ENCODE data around the gene HABP4.
"Not testable (repeated sequence)": the region's sequence is repeated elsewhere in the genome, so short reads cannot be mapped to it uniquely, and the experiment has no call there.

Gene HABP4

DNA sequence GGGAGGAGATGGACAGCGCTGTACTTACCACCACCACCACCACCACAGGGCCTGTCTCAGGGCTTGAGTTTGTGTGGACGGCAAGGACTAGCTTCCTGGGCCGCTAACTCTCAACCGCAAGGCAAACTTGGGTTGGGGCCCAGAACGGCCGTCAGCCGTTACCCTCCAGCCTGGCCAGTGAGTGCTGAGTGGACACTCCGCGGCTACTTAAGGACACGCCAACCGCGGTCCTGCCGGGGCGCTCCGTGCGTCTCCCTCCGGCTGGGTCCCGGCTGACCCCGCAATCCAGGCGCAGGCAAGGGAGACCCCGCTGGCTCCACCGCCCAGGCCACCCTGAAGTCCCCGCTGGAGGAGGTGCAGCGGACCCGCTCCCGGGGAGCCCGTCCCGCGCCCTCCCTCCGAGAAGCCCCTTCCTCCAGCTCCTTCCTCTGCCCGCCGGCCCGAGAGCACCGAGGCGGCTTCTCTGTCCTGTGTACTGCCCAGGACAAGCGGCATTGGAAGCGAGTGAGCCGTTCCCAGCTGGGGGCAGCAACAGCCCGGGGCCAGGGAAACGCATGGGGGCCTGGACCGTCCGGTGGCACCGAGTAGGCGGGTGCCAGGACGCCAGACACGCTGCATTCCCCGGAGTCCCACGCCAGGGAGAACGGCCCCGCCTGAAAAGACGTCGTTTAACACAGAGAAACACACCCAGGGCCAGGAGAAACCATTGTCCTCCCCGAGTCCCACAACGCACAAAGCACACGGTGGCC is 46.6 kb downstream of the HABP4 start:
- DNase-seq (ENCODE audit: insufficient read length, low spot score): no peak
- FAIRE-seq: no peak

DNA sequence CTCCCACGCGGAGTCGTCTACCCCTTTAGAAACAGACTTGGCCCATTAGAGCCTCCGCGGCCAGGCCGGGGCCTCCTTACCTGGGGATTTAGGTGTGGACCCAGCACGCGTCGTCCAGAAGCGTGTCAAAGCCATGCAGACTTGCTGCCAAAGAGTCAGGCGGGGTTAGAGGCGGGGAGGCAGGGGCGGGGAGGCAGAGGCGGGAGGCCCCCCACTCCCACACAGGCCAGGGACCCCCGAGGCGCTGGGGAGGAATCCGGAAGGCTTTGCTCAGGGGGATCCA is 47.1 kb downstream of the HABP4 start:
- FAIRE-seq (no peak), DNase-seq (ENCODE audit: insufficient read length, low spot score) (no peak)

DNA sequence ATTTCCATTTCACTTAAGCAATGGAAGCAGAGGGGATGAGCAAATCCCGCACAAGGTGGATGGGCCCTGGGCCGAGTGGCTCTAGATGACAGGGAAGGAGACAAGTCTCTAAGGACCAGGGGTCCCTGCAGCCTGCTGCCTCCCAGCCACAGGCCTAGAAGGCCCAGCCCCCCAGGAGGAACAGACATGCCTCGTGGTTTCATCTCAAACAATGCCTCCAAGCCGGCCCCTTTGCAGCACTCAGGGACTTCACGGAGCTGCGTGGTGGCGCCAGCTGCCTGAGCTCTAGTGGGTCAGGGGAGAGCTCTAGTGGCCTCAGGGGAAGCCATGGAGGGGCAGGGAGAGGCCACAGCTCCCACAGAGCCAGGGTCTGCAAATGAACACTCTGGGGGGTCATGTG is 48.8 kb downstream of the HABP4 start:
- DNase-seq (ENCODE audit: insufficient read length, low spot score) (no peak), FAIRE-seq (no peak)

DNA sequence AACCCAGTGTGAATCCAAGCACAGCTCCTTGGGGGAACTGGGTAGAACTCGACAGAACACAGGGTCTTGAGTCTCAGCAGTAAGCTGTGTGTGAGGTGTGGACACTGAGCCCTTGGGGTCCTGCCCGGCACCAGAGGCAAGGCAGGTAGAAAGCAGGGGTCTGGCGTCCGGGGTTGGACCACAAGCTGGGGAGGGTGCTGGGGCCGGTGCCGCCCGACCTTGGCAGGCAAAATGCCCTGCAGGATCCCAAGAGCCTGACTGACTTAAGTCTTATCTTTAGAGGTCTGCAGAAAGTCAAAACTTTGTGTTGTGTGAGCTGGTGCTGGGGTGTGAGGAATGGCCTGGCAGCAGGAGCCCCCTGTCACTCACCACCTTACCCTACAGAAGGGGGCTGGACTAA is 49.3 kb downstream of the HABP4 start:
- no peak for DNase-seq (ENCODE audit: insufficient read length, low spot score)
- FAIRE-seq: no peak

DNA sequence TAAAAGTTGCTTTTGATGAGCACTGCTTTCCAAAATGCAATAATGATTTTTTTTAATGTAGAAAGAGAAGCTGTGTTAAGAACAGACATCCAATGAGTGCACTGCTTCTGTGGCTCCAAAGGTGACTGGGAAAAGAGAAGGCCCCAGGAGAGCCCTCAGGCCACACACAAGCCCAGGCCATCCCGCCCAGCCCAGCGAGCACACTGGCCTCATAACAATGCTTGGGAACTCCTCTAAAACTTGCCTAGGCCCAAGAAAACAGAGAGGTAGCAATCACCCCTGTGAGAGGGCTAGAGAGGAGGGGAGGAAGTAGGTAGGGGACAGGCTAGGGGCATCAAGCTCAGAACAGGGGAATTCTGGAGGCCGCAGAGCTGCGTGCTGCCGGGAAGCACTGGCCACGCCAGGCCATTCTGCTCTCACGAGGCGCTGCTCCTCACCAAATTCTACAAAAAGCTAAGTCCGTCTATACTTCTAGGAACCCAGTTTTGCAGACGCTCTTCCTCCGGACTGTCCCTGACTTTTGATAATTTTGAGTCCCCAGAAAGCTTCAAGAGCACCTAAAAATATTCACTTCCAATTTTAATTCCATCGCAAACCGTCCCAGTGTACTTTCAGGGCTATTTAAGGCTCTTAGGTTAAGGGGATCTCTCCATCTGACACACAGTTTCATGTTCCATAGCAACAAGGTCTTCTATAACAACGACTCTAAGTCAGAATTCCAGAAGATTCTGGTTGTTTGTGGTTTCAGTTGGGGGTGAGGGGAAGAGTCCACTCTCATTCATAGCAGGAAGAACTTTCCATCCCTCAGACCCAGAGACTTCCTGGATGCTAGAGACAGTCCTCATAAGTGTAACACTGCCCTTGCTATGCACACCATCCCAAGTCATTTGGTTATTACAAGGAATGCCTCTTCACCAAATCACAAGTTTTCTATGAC is 51.0 kb downstream of the HABP4 start:
- FAIRE-seq: no peak
- no peak for DNase-seq (ENCODE audit: insufficient read length, low spot score)

DNA sequence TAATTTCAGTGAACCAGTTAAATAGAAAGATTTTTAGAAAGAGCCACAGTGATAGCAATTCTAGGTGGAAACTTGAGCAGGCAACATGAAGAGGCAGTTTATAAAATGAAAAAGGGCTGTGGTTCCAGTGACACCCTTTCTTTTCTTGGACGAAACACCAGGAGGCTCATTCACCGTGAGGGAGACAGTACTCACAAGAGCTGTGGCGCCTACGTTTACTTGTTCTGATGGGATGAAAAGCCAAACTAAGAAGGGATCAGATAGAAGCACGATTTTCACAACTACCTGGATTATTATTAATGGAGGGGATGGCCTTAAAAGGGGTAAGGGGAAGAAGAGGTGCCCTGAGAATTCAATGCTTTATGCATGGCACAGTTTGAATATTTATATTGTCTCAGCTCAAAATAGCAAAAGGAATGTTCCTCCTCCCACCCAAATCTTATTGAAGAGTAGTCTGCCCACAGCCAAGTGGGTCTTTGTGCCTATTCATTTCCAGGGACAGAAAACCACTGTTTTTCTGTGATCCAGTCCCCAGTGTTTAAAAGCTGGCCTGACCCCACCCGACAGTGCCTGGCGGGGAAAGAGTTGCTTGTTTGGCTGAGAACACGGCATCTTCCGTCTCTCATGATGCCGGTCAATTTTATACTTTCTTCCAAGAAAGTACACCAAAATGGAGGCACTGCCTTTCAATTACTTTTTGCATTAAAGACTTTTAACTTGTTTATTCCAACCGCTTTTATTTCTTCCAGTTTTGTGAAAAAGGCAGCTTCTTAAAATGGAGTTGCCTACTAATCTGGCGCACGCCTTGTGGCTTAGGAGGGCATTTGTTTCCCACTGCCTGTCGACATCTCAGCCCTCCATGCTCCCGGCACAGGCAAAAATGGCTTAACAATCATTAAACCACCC is 51.9 kb downstream of the HABP4 start:
- no peak for DNase-seq (ENCODE audit: insufficient read length, low spot score)

DNA sequence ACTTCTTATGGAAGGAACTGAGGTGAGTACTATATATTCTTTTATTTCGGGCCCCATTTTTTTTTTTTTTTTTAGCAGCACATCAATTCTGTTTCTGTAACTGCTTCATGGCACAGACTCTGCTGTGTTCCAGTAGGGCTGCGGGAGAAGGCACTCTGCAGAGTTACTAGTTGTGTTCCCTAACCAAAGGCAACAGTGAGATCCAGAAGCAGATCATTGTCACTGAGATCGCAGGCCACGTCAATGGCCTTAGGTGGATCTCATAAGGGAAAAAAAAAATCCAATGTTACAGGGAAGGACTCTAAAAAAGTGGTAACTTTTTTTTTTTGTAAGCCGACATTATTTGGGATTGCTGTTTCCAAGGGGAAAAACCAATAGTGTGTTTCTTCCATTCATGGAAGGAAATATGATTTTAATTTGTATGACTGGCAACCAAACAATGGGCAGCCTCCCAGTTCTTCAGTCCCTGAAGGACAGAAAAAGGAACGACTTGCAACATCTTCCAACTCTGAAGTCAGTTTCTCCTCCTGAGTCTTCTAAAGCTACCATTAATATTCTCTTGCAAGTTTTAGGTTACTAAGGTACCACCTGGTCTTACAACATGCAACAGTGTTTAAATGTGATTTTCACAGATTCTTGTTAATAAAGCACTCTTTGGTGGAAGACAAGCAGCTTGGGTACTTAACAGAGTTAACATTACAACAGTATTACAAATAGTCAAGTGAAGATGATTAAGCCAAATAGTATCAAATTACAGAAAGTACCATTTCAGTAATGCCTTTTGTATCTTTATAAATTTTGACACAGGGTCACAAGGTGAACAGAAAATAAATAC is 52.8 kb downstream of the HABP4 start:
- FAIRE-seq: no peak
- no peak for DNase-seq (ENCODE audit: insufficient read length, low spot score)

More for the DNA sequence above, 51.9 kb downstream of the HABP4 start:
- no peak for FAIRE-seq

DNA sequence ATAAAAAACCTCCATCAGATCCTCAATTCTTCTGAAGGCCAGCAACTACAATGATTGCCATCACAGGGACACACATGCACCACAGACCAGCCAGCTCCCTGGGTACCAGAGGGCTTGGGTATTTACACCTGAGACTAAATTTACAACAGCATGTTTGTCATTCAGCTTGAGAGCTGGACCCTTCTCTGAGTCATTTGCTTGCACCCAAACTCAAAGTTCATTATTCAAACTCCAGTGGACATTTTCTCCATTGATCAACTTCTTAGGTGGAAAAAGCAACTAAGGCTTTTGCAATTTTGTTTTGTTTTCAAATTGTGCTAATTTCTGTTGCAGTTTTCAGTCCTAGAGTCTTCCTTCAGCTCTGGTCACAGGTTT is 53.4 kb downstream of the HABP4 start:
- FAIRE-seq; DNase-seq (ENCODE audit: insufficient read length, low spot score): not testable (repeated sequence)

DNA sequence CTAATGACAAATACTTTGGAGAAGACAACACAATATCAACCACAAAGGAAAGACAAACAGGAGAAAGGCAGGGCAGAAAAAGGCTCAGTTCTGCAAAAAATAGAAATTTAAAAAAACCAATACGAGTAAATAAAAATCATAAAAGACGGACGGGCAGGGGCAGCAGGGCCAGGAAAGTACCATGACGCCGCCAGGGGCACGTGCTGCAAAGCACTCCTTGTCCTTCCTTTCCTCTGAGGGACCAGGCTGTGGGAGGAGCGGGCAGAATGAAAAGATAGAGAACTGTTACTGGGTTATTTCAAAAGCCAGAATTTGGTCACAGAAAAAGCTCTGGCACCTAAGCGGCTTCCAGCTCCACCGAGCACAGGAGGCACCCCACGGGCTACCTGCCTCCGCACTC is 53.9 kb downstream of the HABP4 start:
- DNase-seq (ENCODE audit: insufficient read length, low spot score) (no peak), FAIRE-seq (no peak)

DNA sequence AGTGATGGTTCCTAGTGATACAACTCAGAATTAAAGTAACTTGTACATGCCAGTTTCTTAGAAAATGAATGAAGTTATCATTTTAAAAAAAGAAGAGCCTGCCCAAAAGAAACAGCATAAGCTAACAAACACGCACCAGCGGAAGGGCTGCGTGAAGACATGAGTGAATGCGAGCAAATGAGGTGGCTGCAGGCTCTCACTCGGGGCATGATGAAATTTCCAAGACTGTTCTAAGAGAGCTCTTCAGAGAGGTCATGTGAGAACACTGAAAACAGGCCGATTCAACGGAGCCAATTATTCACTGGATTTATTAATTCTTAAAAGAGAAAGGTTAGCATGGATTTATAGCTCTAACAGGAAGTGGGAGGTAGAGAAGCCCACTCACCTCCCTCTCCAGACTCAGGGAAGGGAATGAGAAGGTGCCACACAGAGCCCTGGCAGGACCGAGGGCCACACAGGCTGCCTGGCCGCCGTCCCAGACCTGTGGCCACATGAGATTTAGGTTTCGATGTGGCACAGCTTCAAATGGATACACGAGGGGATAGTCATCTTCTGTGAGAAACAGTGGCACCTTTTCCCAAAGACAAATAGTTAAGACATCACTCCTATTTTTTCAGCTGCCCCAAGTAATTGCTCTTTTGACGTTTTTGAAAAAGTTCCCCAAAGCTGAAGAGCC is 55.5 kb downstream of the HABP4 start:
- no peak for DNase-seq (ENCODE audit: insufficient read length, low spot score)
- no peak for FAIRE-seq

DNA sequence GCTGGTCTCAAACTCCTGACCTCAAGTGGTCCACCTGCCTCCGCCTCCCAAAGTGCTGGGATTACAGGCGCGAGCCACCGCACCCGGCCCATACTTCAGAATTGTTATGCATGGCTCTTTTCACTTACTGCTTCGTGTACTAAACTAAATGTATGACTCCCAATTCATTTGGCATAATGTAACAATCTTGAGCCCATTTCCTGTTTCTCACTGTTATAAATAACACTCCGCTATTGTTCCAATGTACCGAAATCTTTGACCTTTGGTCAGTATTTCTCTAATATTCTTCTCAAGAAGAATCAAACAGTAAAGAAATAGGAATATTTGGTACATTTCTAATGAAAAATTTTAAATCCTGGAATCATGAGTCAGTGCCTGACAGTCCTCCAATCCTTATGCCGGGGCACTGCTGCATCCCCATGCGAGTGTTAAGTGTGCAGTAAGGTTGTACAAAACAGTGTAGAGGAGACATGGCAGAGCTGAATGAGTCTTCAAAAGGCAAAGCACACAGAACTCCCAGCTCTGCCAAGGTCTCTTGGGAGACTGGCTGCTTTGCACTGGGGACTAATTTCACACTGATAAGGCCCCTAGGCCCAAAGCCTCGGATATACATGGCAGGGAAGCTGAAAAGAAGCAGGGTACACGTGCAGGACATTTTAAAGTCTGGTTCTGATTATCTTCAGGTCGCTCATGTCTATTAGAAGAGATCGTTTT is 58.4 kb downstream of the HABP4 start:
- FAIRE-seq: no peak

DNA sequence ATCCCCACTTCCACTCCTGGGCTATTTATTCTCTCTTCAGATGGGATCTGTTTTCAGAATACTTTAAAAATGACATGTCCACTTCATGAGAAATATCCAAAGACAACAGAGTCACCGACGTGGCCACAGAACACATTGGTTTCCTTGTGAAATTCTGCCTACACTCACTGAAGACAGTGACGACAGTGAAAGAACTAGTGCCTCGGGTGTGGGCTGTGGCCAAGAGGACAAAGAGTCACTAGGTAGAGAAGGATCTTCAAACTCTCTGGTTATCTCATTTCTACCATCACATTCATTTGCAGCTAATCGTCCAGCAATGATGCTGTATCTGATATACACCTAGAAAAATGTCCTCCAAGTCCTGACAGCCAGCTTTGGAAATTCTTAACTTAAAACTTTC is 59.1 kb downstream of the HABP4 start:
- no peak for DNase-seq (ENCODE audit: insufficient read length, low spot score)
- no peak for FAIRE-seq

More for the DNA sequence above, 58.4 kb downstream of the HABP4 start:
- DNase-seq (ENCODE audit: insufficient read length, low spot score): no peak

DNA sequence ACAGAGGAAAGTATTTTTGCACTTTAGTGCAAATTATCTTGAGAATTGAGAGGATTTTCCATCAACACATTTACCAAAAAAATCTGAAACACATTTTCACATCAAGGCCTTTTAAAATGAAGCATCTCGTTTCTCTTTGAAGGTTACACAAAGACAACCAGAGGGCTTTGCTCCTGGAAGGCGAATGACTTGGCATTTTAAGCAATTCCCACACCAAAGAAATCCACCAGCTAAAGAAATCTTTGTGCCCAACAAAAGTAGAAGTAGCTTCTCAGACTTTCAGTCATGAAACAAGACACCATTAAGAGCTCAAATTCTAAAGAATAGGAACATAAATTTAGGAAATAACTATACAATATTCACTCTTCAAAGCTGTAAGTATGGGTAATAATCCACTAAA is 59.9 kb downstream of the HABP4 start:
- no peak for FAIRE-seq
- no peak for DNase-seq (ENCODE audit: insufficient read length, low spot score)

DNA sequence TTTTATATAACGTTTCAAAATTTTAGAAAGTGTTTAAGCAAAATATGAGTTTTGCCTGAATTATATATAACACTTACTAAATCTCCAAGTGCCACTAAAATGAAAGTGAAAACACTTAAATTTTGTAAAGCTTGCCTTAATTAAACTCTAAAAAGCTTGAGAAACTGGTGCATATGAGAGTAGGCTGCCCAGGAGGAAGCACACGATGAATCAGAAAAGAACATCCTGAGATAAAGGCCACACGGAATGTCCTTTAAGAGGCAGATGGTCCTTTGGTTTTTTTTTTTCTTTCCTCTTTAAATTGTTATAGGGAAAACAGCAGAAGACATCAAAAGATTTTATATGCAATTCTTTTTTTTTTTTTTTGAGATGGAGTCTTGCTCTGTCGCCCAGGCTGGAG is 60.3 kb downstream of the HABP4 start:
- no peak for DNase-seq (ENCODE audit: insufficient read length, low spot score)
- FAIRE-seq: no peak

DNA sequence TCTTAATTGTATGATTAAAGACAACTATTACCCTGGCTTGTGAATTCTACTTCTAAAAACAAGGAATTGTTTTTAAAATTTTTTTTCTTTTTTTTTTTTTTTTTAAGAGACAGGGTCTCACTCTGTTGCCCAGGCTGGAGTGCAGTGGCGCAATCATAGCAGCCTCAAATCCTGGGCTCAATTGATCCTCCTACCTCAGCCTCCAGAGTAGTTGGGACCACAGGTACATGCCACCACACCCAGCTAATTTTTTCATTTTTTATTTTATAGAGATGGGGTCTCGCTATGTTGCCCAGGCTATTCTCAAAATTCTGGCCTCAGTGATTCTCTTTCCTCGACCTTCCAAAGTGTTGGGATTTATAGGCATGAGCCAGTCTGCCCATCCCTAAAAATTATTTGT is 62.3 kb downstream of the HABP4 start:
- FAIRE-seq: no peak
- no peak for DNase-seq (ENCODE audit: insufficient read length, low spot score)

DNA sequence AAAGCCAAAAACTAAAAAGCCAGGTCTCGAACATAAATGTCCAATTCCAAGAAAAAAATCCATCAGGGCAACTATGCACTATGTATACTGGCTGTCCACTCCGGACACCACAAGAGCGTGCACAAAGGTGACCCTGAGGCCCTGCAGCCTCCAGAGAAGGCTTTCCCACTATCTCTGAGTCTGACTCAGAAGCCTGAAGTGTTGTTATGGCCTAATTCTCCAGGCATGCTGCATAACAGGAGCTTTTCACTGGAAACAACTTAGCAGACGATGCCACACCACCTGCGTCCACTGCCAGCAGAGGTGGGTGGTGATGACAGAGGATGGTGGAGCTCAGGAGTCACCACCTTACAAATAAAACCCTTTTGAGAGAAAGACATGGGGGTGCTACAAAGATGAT is 63.7 kb downstream of the HABP4 start:
- DNase-seq (ENCODE audit: insufficient read length, low spot score) (no peak), FAIRE-seq (no peak)

DNA sequence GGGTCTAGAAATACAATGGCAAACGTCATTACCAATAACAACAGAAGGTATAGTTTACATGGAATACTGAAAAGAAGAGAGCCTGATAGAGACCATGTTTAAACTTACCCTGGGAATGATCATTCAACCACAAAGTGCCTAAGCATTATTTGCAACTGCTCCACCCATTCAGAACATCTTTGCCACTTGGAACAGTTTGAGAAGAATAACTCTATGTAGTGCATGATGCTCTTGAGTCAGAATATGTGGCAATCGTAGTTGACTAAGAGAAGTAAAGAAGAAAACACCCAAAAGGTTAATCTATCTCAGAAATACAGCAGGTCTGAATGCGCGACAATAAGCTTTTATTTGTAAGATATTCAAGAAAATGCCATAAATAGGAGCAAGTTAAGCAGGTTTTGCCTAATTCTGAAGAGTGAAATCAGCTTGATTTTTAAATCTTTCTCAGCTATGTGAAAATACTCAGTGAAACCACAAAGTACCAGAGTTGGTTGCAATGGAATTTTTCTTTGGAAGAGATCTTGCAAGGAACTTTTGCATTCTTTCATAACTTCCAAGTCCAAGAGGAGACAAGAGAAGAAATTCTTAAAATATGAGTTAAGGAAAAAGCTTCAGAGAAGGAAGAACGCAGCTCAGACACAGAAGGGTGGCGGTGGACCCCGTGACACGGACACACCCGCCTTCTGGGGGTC is 64.3 kb downstream of the HABP4 start:
- DNase-seq (ENCODE audit: insufficient read length, low spot score): no peak
- FAIRE-seq: no peak

DNA sequence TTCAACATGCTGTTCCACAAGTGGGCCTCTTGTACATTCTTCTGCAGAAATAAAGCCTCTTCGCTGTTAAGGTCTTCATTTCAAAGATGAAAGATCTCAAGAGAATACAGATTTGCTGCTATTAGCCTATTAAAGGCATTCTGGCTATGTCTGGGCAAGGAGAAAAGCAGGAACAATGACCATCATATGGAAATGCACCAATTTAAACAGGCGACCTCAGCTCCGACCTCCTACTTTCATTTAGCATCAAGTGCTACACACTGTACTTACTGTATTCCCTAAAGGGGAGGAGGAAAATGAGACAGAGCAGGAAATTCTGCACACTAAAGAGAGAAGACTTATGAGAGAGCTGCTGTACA is 64.8 kb downstream of the HABP4 start:
- no peak for DNase-seq (ENCODE audit: insufficient read length, low spot score)
- no peak for FAIRE-seq

Data from GM19239 (cell line).